H1 (cell line): ENCODE data around the gene ZXDC. TPM values are rescaled to one million over a fixed set of nuclear protein-coding genes. Genes with fewer than 3 reads are reported as not detected.

Source experiments
- CTCF ChIA-PET: fragments of 300-600 bp; sonication (Branson Sonifier 250); formaldehyde crosslinking; loops from one replicate; lab custom pipeline; 2021; ENCODE audit not compliant: partially characterized antibody; lab: Charles Lee
- POLR2A ChIA-PET: fragments of 300-600 bp; sonication (Branson Sonifier 250); formaldehyde crosslinking; loops from one replicate; lab custom pipeline; 2021; ENCODE audit warnings: inconsistent platforms; ENCODE audit not compliant: partially characterized antibody; lab: Charles Lee
- DNase-seq, 2 experiments: peaks; one replicate each; pipeline versions ENCODE4 v3.0.0 to v3.0.0-alpha.2; 2010 to 2022; ENCODE audit warnings: low spot score in 2 of 2, low read depth in 1 of 2, mixed read lengths in 1 of 2
- FAIRE-seq: peaks from 2 replicates; lab custom pipeline; 2011; peaks lifted over from hg19 to GRCh38; lab: Jason Lieb, UNC
- H2AFZ ChIP-seq: 2 replicates; pipeline ENCODE4 v1.8.1; 2012; ENCODE audit warnings: low read length, inconsistent platforms
- H2AK5ac ChIP-seq: 2 replicates; pipeline ENCODE4 v1.6.1; 2013; ENCODE audit warnings: low read depth, low read length
- H2BK120ac ChIP-seq: replicated peaks from 2 replicates; pipeline ENCODE3; 2013; ENCODE audit warnings: low read depth, low read length, inconsistent platforms
- H2BK12ac ChIP-seq: 2 replicates; pipeline ENCODE4 v1.6.1; 2013; ENCODE audit warnings: low read depth, low read length
- H2BK15ac ChIP-seq: 2 replicates; pipeline ENCODE4 v1.6.1; 2013; ENCODE audit warnings: low read length
- H2BK20ac ChIP-seq: 2 replicates; pipeline ENCODE4 v1.6.1; 2013; ENCODE audit warnings: low read length
- H2BK5ac ChIP-seq: 2 replicates; pipeline ENCODE4 v1.6.1; 2013; ENCODE audit warnings: low read depth, low read length
- H3K14ac ChIP-seq: 2 replicates; pipeline ENCODE4 v1.6.1; 2013; ENCODE audit warnings: inconsistent platforms; ENCODE audit not compliant: insufficient read length
- H3K18ac ChIP-seq: 2 replicates; pipeline ENCODE4 v1.6.1; 2013; ENCODE audit warnings: low read length; ENCODE audit errors: extremely low read depth
- H3K23ac ChIP-seq: 2 replicates; pipeline ENCODE4 v1.6.1; 2013; ENCODE audit warnings: inconsistent platforms; ENCODE audit not compliant: insufficient read length
- H3K23me2 ChIP-seq: 2 replicates; pipeline ENCODE4 v1.6.1; 2013; ENCODE audit warnings: low read depth, low read length
- H3K27ac ChIP-seq: 2 replicates; pipeline ENCODE4 v1.6.1; 2011; ENCODE audit warnings: low read depth, low read length, inconsistent platforms
- H3K27me3 ChIP-seq, 4 experiments: replicated peaks in 1 of 4; 1 replicate in 1 of 4; 2 replicates in 3 of 4; pipeline versions ENCODE4 v1.6.1 to v1.8.1; 2011 to 2013; ENCODE audit warnings: low read length in 3 of 4, mild to moderate bottlenecking in 3 of 4, inconsistent platforms in 2 of 4, mixed read lengths in 2 of 4, moderate library complexity in 1 of 4; ENCODE audit not compliant: control insufficient read depth in 3 of 4, insufficient read depth in 3 of 4; ENCODE audit errors: extremely low read depth in 1 of 4
- H3K36me3 ChIP-seq, 4 experiments: 2 replicates each; pipeline versions ENCODE4 v1.6.1 to v1.8.1; 2011 to 2013; ENCODE audit warnings: mild to moderate bottlenecking in 4 of 4, low read length in 3 of 4, moderate library complexity in 2 of 4, control low read depth in 1 of 4, inconsistent platforms in 1 of 4; ENCODE audit not compliant: insufficient read depth in 4 of 4, control insufficient read depth in 2 of 4
- H3K4ac ChIP-seq: replicated peaks from 2 replicates; pipeline ENCODE3; 2013; ENCODE audit warnings: low read length, low read depth, mixed read lengths, inconsistent platforms; ENCODE audit not compliant: insufficient read length
- H3K4me1 ChIP-seq, 4 experiments: replicated peaks in 1 of 4; 1 replicate in 1 of 4; 2 replicates in 3 of 4; pipeline versions ENCODE4 v1.6.1 to v1.8.1; 2011 to 2013; ENCODE audit warnings: low read length in 3 of 4, inconsistent platforms in 2 of 4, mixed read lengths in 1 of 4; ENCODE audit not compliant: insufficient read depth in 4 of 4, control insufficient read depth in 3 of 4
- H3K4me2 ChIP-seq, 2 experiments: 2 replicates each; pipeline versions ENCODE4 v1.6.1 to v1.8.1; 2011 to 2013; ENCODE audit warnings: low read depth in 2 of 2, low read length in 2 of 2, control low read depth in 1 of 2, inconsistent platforms in 1 of 2, mild to moderate bottlenecking in 1 of 2; ENCODE audit not compliant: insufficient read depth in 1 of 2
- H3K4me3 ChIP-seq, 4 experiments: fragments of 200-600, 300-600 bp in 1 of 4; sonication (generic), shearing (Covaris generic), sonication (Bioruptor Twin) in 1 of 4; 2 replicates each; pipeline versions ENCODE4 v1.5.1 to v1.8.1; 2011 to 2016; ENCODE audit warnings: low read length in 4 of 4, low read depth in 3 of 4, control low read depth in 2 of 4, inconsistent platforms in 2 of 4, mild to moderate bottlenecking in 2 of 4, mixed read lengths in 1 of 4, moderate library complexity in 1 of 4; ENCODE audit not compliant: insufficient read depth in 2 of 4; ENCODE audit errors: extremely low read depth in 1 of 4
- H3K56ac ChIP-seq: replicated peaks from 2 replicates; pipeline ENCODE3; 2013; ENCODE audit warnings: low read depth, mild to moderate bottlenecking, mixed read lengths, low read length, inconsistent platforms; ENCODE audit not compliant: insufficient read length
- H3K79me1 ChIP-seq: 2 replicates; pipeline ENCODE4 v1.6.1; 2013; ENCODE audit warnings: low read depth, low read length, control low read depth
- H3K79me2 ChIP-seq, 2 experiments: 2 replicates each; pipeline versions ENCODE4 v1.6.1 to v1.8.1; 2012 to 2013; ENCODE audit warnings: low read length in 2 of 2, mild to moderate bottlenecking in 2 of 2, inconsistent platforms in 1 of 2; ENCODE audit not compliant: insufficient read depth in 2 of 2, control insufficient read depth in 1 of 2
- H3K9ac ChIP-seq, 4 experiments: replicated peaks in 1 of 4; 1 replicate in 1 of 4; 2 replicates in 3 of 4; pipeline versions ENCODE4 v1.6.1 to v1.8.1; 2011 to 2013; ENCODE audit warnings: low read depth in 3 of 4, low read length in 3 of 4, control low read depth in 2 of 4, mild to moderate bottlenecking in 2 of 4, moderate library complexity in 2 of 4, inconsistent platforms in 1 of 4; ENCODE audit errors: extremely low read depth in 1 of 4
- H3K9me3 ChIP-seq, 2 experiments: 2 replicates each; pipeline versions ENCODE4 v1.6.1 to v1.8.1; 2012 to 2013; ENCODE audit warnings: mild to moderate bottlenecking in 2 of 2, moderate library complexity in 2 of 2, control low read depth in 1 of 2, inconsistent platforms in 1 of 2, low read depth in 1 of 2, low read length in 1 of 2, mixed read lengths in 1 of 2; ENCODE audit not compliant: insufficient read depth in 2 of 2
- H4K20me1 ChIP-seq, 2 experiments: replicated peaks in 1 of 2; 2 replicates each; pipeline versions ENCODE3 to v1.8.1; 2011 to 2013; ENCODE audit warnings: inconsistent platforms in 2 of 2, low read length in 2 of 2, mild to moderate bottlenecking in 1 of 2; ENCODE audit not compliant: insufficient read depth in 2 of 2, control insufficient read depth in 1 of 2
- H4K5ac ChIP-seq: 2 replicates; pipeline ENCODE4 v1.6.1; 2013; ENCODE audit warnings: low read length, low read depth, mixed read lengths, inconsistent platforms; ENCODE audit not compliant: insufficient read length
- H4K8ac ChIP-seq: 2 replicates; pipeline ENCODE4 v1.8.0; 2013; ENCODE audit warnings: mild to moderate bottlenecking, moderate library complexity, low read length, inconsistent platforms; ENCODE audit not compliant: insufficient read depth; ENCODE audit errors: extremely low read depth
- H4K91ac ChIP-seq: replicated peaks from 2 replicates; pipeline ENCODE3; 2013; ENCODE audit warnings: low read length, mixed read lengths, inconsistent platforms; ENCODE audit not compliant: insufficient read length
- KDM1A ChIP-seq: fragments of 200-600, 300-600 bp; sonication (generic); IDR thresholded peaks from 2 replicates; pipeline ENCODE4 v1.7.1; 2016; ENCODE audit warnings: mild to moderate bottlenecking, low read length, borderline replicate concordance
- KDM4A ChIP-seq: IDR thresholded peaks from one replicate; pipeline ENCODE4 v1.7.1; 2012; ENCODE audit warnings: low read depth, mild to moderate bottlenecking, moderate library complexity, low read length, inconsistent platforms; ENCODE audit not compliant: severe bottlenecking
- RAD21 ChIP-seq, 2 experiments: IDR thresholded peaks in 1 of 2; conservative IDR thresholded peaks in 1 of 2; 2 replicates each; pipeline ENCODE4 v1.6.1; 2011; ENCODE audit warnings: low read depth in 2 of 2, low read length in 2 of 2, improper control_type of control experiment in 1 of 2, inconsistent platforms in 1 of 2, mild to moderate bottlenecking in 1 of 2, moderate library complexity in 1 of 2
- SRF ChIP-seq: IDR thresholded peaks from 2 replicates; pipeline ENCODE4 v1.6.1; 2011; ENCODE audit warnings: mild to moderate bottlenecking, low read depth, low read length, moderate library complexity
- SUZ12 ChIP-seq: fragments of 200-600 bp; sonication (generic); IDR thresholded peaks from 2 replicates; pipeline ENCODE4 v1.6.1; 2012; ENCODE audit warnings: mild to moderate bottlenecking, inconsistent platforms, low read length, moderate library complexity, mixed read lengths
- TAF1 ChIP-seq: IDR thresholded peaks from 2 replicates; pipeline ENCODE4 v1.6.1; 2011; ENCODE audit warnings: mild to moderate bottlenecking, low read depth, low read length
- WGBS, 2 experiments: shearing (Covaris generic) in 1 of 2; methylation state at CpG; one replicate each; pipeline versions ENCODE4 v1.1.6 to v1.1.7; 2013 to 2015; ENCODE audit warnings: low lambda C conversion rate in 2 of 2, mixed read lengths in 2 of 2, inconsistent platforms in 1 of 2, low coverage in 1 of 2, missing lambda C conversion rate in 1 of 2; ENCODE audit not compliant: insufficient replicate concordance in 2 of 2, insufficient coverage in 1 of 2, insufficient read length in 1 of 2; ENCODE audit errors: extremely low coverage in 1 of 2, missing lambda C conversion rate in 1 of 2; 5-methylcytosine and 5-hydroxymethylcytosine counted together
- polyA plus RNA-seq, 7 experiments: library from polyadenylated mRNA; depleted of rRNA in 3 of 7; stranded (reverse) in 5 of 7; unstranded in 2 of 7; fragments of >200 nt in 5 of 7; fragments of 200-250 nt in 2 of 7; gene quantifications; 1 replicate in 5 of 7; 2 replicates in 1 of 7; 4 replicates in 1 of 7; pipeline versions ENCODE4 v1.2.1 to v1.2.3, GENCODE V29; 2011 to 2013; ENCODE audit warnings: missing spikeins in 2 of 7, mixed read lengths in 2 of 7
- total RNA-seq: library from RNA; stranded (reverse); fragmentation: NEBNext Ultra II Directional; extraction: Animal tissue kit (Norgen Biotek cat#: 25700); gene quantifications from 2 replicates; pipeline ENCODE4 v1.2.1, GENCODE V29; 2021
- TF ChIP-seq, protein P1 (sequence below), 3 experiments: IDR thresholded peaks; 1 replicate in 2 of 3; 2 replicates in 1 of 3; pipeline versions ENCODE4 v1.5.1 to v1.6.1; 2011; ENCODE audit warnings: low read length in 3 of 3, mild to moderate bottlenecking in 3 of 3, inconsistent platforms in 2 of 3, low read depth in 1 of 3, moderate library complexity in 1 of 3; ENCODE audit not compliant: insufficient read depth in 1 of 3; ENCODE audit errors: control extremely low read depth in 1 of 3

Gene ZXDC
- total and polyA plus RNA-seq, 2 of the 8 experiments (the other 6 are each of a cell fraction or from before 2014, with no cell fraction given): 12.7 to 24.3 TPM

- WGBS, 2 experiments: 90% methylated on average over 14 of the region's 14 CpGs; no CpG with 5 or more reads in 1 of the 2 experiments
- H4K91ac ChIP-seq: peak overlapping the region; percentile 25
- peaks cover 0 to 22% (median 12%) of the 10 kb centered on the region in 4 experiments; a peak in 6 of 7 replicates for H3K4me1 ChIP-seq
- H3K9me3 ChIP-seq: no peaks in the 10 kb centered on the region
- no peak overlapping the region for H3K27ac ChIP-seq
- H3K27me3 ChIP-seq: 0 out of 7 replicates have a peak, but pooled peaks cover 0 to 2% (median 0%) of the 10 kb centered on the region in 4 experiments
- no peak overlapping the region for H3K4me2 ChIP-seq
- no peaks in the 10 kb centered on the region for H4K20me1 ChIP-seq
- H2BK5ac ChIP-seq: no peak overlapping the region
- no peak overlapping the region for H3K23ac ChIP-seq
- H2AFZ ChIP-seq: no peak overlapping the region
- H3K56ac ChIP-seq: no peak overlapping the region
- TF ChIP-seq KDM1A (no peak), RAD21 (IDR thresholded peaks at IDR 0.05 in 1 of 2, conservative IDR thresholded peaks at IDR 0.05 in 1 of 2; ENCODE audit: low read depth in 2 of 2, low read length in 2 of 2) (peak in 1 of 2 experiments; percentile 8; a peak in 1 of 4 replicates), KDM4A (no peak), SRF (no peak), TAF1 (no peak), SUZ12 (no peak)
- TF ChIP-seq, protein P1, sequence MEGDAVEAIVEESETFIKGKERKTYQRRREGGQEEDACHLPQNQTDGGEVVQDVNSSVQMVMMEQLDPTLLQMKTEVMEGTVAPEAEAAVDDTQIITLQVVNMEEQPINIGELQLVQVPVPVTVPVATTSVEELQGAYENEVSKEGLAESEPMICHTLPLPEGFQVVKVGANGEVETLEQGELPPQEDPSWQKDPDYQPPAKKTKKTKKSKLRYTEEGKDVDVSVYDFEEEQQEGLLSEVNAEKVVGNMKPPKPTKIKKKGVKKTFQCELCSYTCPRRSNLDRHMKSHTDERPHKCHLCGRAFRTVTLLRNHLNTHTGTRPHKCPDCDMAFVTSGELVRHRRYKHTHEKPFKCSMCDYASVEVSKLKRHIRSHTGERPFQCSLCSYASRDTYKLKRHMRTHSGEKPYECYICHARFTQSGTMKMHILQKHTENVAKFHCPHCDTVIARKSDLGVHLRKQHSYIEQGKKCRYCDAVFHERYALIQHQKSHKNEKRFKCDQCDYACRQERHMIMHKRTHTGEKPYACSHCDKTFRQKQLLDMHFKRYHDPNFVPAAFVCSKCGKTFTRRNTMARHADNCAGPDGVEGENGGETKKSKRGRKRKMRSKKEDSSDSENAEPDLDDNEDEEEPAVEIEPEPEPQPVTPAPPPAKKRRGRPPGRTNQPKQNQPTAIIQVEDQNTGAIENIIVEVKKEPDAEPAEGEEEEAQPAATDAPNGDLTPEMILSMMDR (IDR thresholded peaks at IDR 0.05; ENCODE audit: control extremely low read depth in 1 of 3, insufficient read depth in 1 of 3, low read depth in 1 of 3, low read length in 3 of 3): peak in 2 of 3 experiments; percentile 13 to 25; a peak in 1 of 4 replicates
- no peak overlapping the region for H4K8ac ChIP-seq
- peak overlapping the region; percentile 88; the same call in 1 of the 2 replicates for H2BK15ac ChIP-seq
- ChIA-PET POLR2A (no interaction called here), CTCF (interaction anchor here (1.0 to 5.7 kb wide), 6 partner anchors 10 to 148 kb away, joined by 3 to 49 read pairs (median 6); no protein-coding TSS in a partner anchor)
- H3K23me2 ChIP-seq: 0 out of 2 replicates have a peak, but pooled peaks cover 1% of the 10 kb centered on the region
- no peak overlapping the region for H3K18ac ChIP-seq
- H3K14ac ChIP-seq: no peak overlapping the region
- H3K36me3 ChIP-seq: no peaks in the 10 kb centered on the region
- no peaks in the 10 kb centered on the region for H3K79me2 ChIP-seq
- H3K4ac ChIP-seq: no peak overlapping the region
- H3K4me3 ChIP-seq: no peak overlapping the region
- H2BK120ac ChIP-seq: no peak overlapping the region
- no peaks in the 10 kb centered on the region for H3K79me1 ChIP-seq
- H3K9ac ChIP-seq: no peak overlapping the region
- DNase-seq: no peak
- FAIRE-seq: no peak
- no peak overlapping the region for H2AK5ac ChIP-seq
- H4K5ac ChIP-seq: no peak overlapping the region
- H2BK20ac ChIP-seq: no peak overlapping the region
- H2BK12ac ChIP-seq: peak overlapping the region; percentile 60; the same call in 1 of the 2 replicates
Observed at GRCh38 chr3:126488185-126488584, 12.5 kb upstream of the ZXDC start.
